Smooth muscle cell of trachea (primary cell): Measurements from ENCODE around the gene OR5J2. TPM values are rescaled to one million over a fixed set of nuclear protein-coding genes. Genes with fewer than 3 reads are reported as not detected.

Experiments used
- total RNA-seq: library from RNA; depleted of rRNA; stranded (reverse); fragments of >200 nt; gene quantifications from 2 replicates; pipeline ENCODE4 v1.2.1, GENCODE V29; 2014

The OR5J2 gene
- total RNA-seq = not detected in 2 replicates

GRCh38 chr11:56176318-56176717, at the start of gene OR5J2:
OR5J2 (plus strand) TSS chr11:56176618; CDS start chr11:56176618, 0 bp downstream.

DNA sequence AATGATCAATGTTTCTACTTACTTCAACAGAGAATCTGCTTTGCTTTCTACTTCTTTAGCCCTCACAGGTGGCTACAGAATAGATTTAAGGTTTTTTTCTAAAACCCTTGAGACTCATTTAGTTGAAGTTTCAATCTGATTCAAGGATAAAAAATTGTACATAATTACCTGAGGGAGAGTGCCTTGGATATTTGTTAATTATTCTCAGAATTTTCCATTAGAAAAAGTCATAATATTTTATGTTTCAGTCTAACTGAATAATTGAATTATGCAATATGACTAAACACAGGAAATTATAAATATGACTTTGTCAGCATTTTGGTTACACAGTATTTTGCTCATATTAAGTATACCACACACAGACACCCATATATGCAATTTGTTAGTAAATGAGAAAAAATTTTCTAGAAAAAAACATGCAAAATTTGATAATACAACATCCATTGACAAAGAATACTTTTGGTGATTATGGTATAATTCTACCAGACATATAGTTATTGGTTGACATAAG, 36.2 kb upstream of the OR5J2 start, which contains the start of gene OR8J3:
TSS of gene OR8J3 (minus strand) at position 51 of the 511 bp plus-strand sequence. CDS start 2,483 bp downstream, outside the sequence.

GRCh38 chr11:56160217-56160616, 16.2 kb upstream of the OR5J2 start, which contains the start of gene OR8K5:
OR8K5 (minus strand) TSS chr11:56160317; CDS start chr11:56160317, 0 bp downstream.

Other genes with a start within 250 kb of the OR5J2 start
- not detected in 2 replicates for gene OR5I1, start 240.2 kb upstream of the OR5J2 start, total RNA-seq
- not detected in 2 replicates for gene OR10AG1, start 206.7 kb upstream of the OR5J2 start, total RNA-seq
- gene OR5F1, start 182.0 kb upstream of the OR5J2 start, total RNA-seq = not detected in 2 replicates
- not detected in 2 replicates for gene OR5AS1, start 149.0 kb upstream of the OR5J2 start, total RNA-seq
- not detected in 2 replicates for gene OR8I2, start 83.3 kb upstream of the OR5J2 start, total RNA-seq
- not detected in 2 replicates for gene OR8H2, start 72.9 kb upstream of the OR5J2 start, total RNA-seq
- gene OR8H3, start 54.2 kb upstream of the OR5J2 start, total RNA-seq = not detected in 2 replicates
- gene OR8J3, start 36.4 kb upstream of the OR5J2 start, total RNA-seq = not detected in 2 replicates
- gene OR8K5, start 16.3 kb upstream of the OR5J2 start, total RNA-seq = not detected in 2 replicates
- gene OR5T2, start 57.6 kb downstream of the OR5J2 start, total RNA-seq = not detected in 2 replicates
- gene OR5T3, start 75.6 kb downstream of the OR5J2 start, total RNA-seq = not detected in 2 replicates
- gene OR5T1, start 97.5 kb downstream of the OR5J2 start, total RNA-seq = not detected in 2 replicates
- gene OR8H1, start 115.6 kb downstream of the OR5J2 start, total RNA-seq = not detected in 2 replicates
- gene OR8K3, start 138.5 kb downstream of the OR5J2 start, total RNA-seq = not detected in 2 replicates
- not detected in 2 replicates for gene OR8K1, start 169.4 kb downstream of the OR5J2 start, total RNA-seq
- gene OR8J1, start 177.7 kb downstream of the OR5J2 start, total RNA-seq = not detected in 2 replicates
- gene OR8U1, start 199.0 kb downstream of the OR5J2 start, total RNA-seq = not detected in 2 replicates
- not detected in 2 replicates for gene OR5AL1, start 236.1 kb downstream of the OR5J2 start, total RNA-seq